ENCODE data around the gene LINS1.

LINS1 gene, protein sequence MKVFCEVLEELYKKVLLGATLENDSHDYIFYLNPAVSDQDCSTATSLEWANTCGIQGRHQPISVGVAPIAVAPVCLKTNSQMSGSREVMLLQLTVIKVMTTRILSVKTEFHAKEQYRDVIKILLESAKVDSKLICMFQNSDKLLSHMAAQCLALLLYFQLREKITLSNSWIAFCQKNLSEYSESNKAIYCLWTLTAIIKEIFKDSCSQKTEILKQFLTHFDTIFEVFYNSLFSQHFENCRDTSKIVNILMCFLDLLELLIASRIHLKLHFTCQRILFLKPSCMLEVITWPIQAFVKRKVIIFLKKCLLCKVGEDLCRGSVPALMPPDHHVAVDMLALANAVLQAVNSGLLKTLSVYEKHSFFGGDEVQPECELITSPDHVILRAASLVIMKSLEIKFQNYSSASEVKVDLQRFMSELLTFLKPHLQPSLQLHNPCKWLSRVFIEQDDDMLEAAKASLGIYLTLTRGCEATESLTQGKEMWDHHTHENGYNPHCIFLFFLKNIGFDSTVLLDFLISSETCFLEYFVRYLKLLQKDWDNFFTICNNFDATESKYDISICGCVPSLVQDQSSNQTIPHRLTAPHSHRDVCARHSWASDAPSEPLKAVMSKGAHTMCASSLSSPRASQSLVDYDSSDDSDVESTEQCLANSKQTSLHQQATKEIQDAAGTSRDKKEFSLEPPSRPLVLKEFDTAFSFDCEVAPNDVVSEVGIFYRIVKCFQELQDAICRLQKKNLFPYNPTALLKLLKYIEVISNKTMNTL

DNA sequence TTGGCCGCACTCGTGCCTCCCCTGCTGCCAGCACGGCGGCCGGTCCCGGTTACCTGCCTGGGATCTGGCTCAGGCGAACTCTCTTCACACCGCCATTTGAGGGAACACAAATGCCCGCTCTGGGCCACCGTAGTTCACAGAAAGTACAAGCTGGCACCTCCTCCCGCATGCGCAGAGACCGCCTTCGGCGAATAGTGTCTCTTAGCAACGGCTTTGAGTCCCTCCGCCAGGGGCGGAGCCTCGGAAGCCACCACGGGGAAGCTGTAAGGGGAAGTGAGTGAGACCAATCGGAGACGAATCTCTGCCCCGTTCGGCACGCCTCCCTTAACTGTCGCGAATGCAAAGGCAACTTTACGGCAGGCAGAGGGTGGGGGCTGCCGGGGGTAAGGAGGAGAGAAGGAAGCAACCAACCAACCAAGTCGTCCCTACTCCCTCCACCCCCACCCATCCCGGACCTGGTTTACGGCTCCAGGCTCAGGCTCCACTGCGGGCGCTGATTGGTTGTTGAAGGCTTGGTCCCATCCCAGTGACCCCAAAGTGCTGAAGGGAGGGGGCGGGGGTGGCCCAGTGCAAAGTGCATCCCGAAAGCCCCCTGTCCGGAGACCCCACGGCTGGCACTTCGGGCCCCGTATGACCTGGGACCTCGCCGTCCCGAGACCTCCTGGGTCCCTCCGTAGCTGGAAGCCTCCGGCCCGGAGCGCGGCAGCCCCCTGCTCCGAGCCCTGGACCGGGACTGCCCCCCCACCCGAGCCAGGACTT lies at the start of gene LINS1, which contains the start of gene ASB7:
LINS1 (minus strand) TSS at position 121 of the 759 bp plus-strand sequence. CDS start 21,342 bp downstream, outside the sequence.
ASB7 (plus strand) TSS at position 526 of the 759 bp plus-strand sequence. CDS start 9,628 bp downstream, outside the sequence.
- DNase-seq, result peak; percentile 99

DNA sequence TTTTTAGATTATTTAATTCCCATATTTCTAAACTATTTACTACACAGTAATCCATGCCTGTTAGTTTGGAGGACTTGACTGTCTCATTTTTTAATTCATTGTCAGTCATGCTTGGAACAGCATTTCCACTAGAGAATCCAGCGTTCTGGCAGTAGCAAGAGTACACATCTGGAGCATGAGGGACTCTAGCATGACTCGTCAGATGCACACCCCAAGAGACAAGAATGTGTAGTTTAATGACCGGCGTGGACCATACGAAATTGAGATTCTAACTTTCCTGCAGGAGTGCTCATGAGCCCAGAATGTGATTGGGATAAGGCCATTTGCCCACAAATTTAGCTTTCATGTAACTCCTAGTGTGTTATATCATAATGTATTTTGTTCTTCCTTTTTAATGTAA lies 49.3 kb upstream of the LINS1 start:
- no peak for DNase-seq

DNA sequence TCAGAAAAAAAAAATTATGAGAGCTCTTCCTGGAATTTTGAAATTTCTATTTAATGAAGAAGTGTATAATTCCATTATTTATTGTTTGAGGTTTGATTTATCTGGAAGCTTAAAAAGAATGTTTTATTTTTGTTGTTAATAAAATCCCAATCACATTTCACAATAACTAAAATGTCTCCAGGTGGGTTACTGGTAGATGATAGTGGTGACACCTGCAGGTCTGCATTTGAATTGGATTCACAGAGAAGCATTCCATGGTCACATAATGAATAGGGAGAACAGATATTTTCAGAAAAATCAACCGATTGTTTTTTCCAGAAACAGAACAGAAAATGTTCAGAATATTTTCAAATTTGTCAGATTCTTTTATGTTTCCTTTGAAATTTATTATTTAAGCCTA lies 48.7 kb upstream of the LINS1 start:
- no peak for DNase-seq

DNA sequence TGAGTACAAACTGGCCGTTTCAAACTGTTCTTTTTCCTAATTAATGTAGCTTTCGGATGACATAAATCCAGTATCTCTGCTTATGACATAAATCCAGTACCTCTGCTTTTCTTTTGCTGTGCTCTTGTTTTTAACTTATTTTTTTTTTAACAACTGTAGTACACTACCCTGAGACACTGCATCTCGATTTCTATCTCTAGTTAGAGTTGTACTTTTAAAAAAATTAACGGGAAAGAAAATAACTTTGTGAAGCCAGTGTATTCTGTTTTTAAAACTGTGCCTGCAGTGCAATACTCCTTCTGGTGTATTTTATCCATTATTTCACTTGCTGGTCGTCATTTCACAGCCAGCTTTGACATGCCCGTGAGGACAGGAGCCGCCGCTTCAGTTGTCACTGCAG lies 47.0 kb upstream of the LINS1 start:
- no peak for DNase-seq

DNA sequence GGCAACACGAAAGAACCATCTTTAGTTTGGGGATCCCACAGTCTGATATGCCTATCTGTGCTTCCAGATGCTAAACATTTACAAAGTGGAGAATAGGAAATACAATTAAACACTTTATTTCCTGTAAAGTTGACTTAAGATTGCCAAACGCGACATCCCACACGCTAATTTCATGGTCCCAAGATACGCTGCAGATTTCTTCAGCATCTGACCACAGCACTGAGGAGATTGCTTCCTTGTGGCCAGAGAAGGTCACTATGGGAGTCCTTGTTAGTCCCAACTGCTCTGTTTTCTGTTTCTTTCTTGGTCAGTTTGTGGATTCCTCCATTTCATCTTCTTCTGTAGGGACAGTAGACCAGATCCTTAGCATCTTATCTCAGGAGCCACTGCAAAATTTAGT lies 43.7 kb upstream of the LINS1 start:
- DNase-seq, result no peak

DNA sequence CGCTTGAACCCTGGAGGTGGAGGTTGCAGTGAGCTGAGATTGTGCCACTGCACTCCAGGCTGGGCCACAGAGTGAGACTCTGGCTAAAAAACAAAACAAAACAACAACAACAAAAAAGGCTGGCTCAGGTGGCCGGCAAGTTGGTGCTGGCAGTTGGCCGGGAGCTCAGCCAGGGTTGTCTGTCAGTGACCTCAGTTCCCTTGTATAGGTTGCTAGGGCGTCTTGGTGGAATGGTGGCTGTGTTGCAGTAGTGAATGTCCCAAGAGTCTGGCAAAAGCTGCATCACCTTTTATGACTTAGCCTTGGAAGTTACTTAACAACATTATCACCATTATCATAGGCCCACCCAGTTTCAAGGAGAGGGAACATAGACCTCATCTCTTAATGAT lies 41.0 kb upstream of the LINS1 start:
- no peak for DNase-seq

DNA sequence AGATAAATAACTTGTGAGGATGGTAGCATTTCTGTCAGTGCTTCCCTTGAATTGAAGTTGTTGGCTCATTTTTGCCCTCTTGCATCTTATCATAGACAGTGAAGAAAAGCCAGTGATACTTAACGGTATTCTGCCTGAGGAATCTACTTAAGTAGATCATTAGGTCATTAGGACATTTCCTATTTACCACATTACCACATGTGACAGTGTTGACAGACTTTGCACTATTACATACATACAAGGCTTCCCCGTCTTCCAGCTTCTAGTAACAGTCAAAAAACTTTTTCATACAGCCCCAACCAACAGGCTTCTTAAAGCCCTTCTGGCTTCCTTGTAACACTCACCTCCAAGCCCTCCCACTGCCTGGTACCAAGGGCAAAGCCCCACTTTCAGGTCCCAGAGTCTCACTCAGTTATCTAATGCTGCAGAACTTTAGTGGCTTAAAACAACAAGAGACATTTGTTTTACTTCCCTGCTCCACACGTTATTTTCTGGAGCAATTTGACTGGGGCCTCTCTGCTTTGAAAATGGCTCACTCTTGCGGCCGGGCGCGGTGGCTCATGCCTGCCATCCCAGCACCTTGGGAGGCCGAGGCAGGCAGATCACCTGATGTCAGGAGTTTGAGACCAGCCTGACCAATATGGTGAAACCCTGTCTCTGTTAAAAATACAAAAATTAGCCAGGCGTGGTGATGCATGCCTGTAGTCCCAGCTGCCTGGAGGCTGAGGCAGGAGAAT lies 40.4 kb upstream of the LINS1 start:
- DNase-seq, result no peak

DNA sequence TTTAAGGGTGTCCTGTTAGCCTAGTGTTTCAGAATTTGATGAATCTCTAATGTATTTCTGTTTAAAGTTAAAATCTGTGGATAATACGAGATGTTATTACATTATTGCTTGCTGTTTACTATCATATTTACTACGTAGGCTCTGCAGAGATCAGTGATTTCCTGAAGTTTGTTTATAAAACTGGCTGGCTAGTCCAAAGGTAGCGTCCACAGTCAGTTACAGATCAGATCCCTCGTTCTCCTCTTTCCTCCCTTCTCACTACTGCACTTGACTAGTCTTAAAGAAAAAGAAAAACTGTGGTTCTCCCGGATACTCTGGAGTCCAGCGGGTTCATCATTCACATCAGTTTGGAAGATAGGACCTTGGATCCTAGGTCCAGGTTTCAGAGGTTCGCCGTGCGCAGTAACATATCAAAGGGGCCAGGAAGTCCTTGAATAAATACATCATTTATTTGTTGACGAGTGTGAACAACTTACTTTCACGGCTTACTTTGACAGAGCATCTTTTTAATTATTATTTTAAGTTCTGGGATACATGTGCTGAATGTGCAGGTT lies 36.3 kb upstream of the LINS1 start:
- no peak for DNase-seq

DNA sequence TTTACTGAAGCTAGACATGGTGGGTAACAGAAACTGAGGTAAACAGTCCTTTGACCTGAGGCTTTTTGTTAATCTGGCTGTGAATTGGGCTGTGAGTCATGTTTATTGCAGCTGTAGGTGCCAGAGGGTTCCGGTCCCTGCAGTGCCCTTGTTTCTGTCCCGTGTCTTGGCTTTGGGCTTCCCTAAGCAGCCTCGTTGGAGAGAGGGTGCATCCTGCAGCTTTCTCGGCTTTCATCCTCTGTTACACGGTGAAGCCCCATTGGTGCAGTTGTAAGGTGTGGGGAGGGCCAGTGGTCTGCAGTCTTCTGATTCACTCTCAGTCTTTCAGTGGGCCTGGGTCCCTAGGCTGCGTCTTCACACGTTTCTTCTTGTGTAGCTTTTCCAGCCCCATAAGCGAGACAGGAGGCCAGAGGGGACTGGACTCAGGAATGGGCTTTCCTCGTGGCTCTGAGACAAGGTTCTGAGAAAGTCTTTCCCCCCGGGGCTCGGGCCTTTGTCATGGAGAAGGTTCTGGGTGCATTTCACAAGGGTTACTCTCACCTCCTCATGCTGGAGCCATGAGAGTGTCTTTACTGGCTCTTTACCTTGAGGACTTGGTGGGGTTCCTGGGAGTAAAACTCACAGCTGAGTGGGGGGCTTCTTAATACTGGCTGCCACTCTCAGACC lies 33.6 kb upstream of the LINS1 start:
- no peak for DNase-seq

DNA sequence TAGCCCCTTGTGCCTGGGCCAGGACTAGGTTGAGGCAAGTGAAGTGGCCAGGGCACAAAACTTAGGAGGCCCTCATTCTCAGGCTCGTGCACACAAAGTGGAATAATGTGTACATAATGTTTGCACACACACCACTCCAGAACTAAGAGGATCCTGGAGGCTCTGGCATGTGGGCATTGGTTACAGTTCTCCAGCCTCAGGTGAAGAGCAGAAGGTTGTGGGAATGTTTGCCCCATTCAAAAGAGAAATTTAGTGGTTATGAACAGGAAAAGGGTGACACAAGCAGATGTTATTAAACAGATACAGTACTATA lies 31.7 kb upstream of the LINS1 start:
- no peak for DNase-seq

DNA sequence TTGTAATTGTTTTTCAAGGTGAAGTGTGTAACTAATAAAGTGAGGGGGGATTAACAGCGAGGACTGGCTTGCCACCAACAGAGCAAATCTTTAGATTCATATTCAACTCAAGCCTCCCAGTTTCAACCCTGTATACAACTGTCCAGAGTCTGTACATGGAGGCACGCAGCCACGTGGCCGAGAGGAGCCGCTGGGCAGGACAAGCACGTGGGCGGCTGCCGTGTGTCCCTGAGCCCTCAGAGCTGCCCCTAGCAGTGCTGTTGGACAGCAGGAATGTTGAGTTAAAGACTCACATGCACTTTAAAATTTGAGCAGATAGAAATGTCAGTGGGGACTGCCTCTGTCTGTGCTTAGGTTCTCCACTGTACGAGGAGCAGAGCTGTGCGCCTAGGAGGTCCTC lies 29.8 kb upstream of the LINS1 start:
- DNase-seq, result no peak

DNA sequence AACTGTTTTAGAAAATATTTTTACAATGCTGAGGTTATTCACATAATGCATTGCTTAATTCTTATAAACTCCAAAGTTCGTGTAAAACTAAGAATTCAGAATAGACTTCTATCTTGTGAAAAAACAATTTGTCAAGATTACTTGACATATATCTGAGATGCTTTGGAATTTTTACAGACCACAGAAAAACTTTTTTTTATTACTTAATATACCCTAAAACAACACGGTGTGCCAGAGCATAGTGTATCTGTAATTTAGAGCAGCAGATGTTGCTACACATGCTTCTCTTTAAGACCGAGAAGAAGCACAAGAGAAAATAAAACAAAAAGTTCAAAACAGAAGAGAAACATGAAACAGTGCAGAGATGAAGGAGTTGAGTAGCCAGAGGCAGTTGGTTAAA lies 26.8 kb upstream of the LINS1 start:
- DNase-seq, result no peak

DNA sequence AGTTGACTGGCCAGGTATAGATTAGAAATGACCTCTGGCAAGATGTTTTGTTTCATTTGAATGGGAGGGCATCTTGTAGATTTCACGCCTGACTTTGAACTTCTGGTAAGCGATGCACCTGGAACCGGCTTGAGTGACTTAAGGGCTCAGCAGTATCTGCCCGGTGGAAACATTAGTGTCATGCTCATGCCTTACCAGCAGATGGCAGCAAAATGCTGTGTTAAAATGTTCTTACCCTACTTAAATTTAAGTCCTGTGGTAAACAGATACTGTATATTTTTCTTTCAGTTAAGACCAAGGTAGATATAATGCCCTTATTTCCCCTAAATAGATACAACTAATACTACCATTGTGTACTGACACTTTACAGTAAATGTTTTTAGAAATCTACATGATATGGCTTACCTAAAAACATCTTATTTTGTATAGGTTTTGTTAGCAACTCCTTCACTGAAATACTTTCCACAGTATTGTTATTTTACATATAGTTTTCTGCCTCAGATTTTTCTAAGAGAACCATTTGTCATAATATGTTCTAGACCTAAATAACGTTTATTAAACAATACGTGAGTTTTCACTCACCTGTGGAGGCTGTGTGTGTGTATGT lies 25.9 kb upstream of the LINS1 start:
- peak; percentile 59 for DNase-seq

DNA sequence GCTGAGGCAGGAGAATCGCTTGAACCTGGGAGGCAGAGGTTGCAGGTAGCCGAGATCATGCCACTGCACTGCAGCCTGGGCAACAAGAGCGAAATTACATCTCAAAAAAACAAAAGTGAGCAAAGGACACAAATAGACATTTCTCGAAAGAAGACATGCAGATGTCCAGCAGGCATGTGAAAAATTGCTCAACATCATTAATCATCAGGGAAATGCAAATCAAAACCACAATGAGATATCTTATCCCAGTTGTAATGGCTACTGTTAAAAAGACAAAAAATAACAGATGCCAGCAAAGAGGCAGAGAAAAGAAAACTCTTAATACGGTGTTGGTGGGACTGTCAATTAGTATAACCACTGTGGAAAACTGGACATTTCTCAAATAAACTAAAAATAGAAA lies 21.3 kb upstream of the LINS1 start:
- DNase-seq, result no peak

DNA sequence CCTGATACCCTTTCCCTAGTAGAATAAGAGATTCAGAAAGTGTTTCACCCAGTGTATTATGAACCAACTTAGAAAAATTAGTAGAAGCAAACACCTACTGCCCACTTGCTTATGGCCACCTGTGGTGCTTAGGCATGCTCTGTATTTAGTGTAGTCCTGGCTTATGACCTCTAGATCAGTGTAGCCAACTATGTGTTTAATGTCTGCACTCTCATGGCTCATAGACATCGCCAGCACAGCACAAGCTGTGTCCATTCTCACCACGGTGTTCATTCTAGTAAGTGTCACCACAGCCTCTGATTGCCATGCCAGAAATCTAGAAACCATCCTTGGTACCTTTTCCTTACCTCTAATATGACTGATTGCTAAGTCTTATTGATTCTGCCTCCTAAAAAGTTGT lies 14.7 kb upstream of the LINS1 start:
- DNase-seq, result no peak

DNA sequence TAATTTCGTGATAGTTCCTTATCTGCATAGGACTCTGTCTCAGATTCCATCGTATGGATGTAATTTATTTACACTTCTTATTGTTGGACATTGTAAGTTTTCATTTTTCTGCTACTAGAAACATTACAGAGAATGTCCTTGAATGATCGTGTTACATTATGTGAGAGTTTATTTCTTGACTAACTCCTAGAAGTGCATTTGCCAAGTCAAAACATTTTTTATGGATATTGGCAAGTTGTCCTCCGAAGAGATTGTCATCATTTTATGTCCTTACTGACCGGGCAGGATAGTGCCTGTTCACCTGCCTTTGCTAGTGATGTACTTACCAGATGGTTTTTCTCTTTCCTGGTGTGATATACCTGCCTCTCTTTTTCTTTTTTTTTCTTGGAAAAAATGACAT lies 13.8 kb upstream of the LINS1 start:
- no peak for DNase-seq

DNA sequence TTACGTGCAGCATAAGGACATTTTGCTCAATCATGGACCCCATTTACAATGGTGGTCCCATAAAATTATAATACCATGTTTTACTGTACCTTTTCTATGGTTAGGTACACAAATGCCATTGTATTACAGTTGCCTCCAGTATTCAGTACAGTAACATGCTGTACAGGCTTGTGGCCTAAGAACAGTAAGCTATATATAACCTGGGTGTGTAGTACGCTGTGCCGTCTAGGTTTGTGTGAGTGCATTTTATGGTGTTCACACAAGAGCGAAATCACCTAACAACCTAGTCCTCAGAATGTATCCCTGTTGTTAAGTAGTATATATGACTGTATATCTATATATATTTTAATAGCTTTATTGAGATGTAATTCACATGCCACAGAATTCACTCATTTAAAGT lies 12.9 kb upstream of the LINS1 start:
- no peak for DNase-seq

DNA sequence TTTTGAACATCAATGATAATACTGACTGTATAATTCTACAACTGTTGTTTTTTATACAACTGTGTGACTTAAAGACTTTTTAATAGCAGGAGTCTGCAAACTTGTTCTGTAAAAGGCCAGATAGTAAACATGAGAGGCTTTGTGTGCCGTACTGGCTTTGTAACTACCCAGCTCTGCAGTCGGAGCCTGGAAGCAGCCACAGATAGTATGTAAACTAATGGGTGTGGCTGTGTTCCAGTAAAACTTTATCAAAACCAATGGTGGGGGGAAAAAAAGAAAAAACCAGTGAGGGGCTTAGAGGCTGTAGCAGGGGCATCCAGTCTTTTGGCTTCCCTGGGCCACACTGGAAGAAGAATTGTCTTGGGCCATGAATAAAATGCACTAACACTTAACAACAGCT lies 12.4 kb upstream of the LINS1 start:
- no peak for DNase-seq

DNA sequence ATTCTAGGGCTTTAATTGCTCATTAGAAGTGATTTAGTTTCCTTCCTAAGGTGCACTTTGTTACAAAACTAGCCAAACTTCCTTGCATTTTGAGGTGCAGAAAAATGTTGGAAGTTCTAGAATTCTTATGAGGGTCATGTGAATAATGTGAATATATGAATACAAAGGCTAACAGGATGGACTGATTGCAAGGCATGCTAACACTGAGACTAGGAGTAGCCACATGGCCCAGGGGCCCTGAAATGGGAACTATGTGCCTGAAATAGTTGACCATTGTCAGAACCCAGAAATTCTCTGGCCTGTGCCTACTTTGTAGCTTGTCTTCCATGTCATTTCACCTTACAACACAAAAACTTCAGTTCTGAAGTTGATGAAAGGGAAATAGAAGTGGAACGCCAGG lies 11.2 kb upstream of the LINS1 start:
- no peak for DNase-seq

DNA sequence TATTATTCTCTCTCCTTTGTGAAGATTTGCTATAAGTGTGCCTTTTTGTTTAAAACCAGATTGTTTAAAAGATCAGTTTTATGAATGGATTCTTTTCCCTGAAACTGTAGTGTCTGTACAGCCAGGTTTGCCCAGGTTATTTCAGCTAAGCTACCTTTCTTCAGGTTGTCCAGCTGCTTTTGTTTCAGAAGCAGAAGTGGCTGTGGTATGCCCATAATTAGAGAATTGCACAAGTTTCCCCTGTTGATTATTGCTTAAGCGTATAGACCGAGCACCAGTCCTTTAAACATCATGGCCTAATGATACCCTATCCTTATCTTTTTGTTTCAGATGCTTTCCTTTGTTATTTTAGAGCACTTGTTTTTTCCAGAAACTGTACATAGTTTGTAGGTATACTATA lies 10.6 kb upstream of the LINS1 start:
- DNase-seq, result no peak

DNA sequence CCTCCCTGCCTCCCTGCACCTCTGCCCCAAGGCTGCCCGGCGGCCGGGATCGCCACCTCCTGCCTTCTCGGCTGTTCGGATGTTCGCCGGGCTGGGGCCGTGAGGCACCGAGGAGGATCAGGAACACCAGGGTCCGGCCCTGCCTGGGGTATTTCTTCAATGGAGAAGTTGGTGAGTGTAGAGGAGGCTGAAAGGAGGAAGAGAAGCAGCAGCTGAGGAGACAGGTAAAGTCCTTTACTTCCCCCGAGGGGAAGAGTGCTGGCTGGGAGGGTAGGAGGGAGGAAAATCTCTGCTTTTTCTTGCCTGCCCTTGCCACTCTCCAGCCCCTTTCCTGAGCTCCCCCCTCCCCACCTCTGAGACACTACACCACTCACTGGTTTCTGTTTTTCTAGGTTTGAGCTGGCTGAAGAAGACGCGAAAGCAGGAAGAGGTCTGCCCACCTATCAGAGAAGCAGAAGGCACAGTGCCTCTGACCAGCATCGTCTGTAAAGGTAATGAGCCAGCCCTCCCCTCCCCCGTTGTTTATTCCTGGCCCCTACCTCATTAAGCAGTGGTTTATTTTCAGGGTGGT lies 924 bp upstream of the LINS1 start:
- peak; percentile 4 for DNase-seq
